NCI-H69 (cell line): ENCODE results near the gene BDH1.

Experiments used
- DNase-seq: peaks from one replicate; lab custom pipeline; 2025; lab: John Stamatoyannopoulos, UW

Gene BDH1

DNA sequence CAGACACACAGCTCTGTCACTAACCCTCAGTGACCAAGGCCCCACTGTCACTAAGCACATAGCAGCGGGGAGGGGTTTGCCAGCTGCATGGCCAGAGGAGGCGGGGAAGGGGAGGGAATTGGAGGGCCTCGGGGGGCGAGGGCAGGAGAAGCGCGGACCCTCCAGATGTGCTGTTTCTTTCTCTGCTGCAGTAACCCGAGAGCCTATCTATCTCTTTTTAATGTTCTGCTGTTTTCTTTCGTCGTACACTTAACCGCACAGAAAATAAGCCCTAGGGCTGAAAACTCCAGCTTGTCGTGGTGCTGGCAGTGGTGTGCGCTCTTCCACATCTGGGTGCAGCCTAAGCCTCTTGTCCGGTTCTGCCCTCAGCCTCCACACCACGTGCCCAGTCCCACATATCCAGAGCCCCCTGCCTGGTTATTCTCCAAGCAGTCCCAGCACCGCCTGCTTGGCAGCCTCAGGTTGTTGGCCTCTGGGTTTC, 51.1 kb downstream of the BDH1 start:
- no peak for DNase-seq

DNA sequence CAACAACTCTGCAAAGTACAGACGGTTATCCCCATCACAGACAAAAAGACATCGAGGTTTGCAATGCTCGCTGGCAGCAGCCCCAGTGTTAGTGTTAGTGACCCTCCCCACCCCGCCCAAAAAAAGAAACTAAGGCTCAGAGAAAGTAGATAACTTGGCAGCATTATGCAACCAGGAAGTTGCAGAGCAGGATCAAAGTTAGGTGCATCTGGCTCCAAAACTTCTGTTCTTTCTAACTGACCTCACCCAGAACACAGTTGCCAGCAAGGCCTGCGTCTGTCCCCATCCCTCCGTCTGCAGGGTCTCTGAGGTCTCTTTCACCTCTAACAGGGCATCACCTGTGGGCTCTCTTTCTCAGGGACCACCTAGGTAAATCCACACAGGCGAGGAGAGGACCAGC, 51.5 kb downstream of the BDH1 start:
- no peak for DNase-seq

DNA sequence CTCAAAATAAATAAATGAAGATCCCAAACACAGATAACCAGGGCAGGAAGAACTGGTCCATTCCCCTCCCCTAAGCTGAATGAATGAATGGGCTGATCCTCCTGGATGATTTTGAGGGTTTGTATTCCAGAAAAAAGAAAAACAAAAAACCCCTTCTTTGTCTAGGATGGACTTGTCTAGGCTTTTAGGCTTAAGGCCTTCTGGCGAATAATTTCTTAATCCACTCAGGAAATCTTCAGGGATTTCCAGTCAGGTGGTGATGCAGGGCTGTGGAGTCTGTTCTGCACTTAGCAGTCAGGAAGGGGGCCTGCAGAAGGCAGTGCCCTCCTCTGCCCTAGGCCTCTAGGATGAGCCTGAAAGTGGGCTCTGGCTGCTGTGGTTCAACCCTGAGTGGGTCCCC, 52.1 kb downstream of the BDH1 start:
- no peak for DNase-seq

DNA sequence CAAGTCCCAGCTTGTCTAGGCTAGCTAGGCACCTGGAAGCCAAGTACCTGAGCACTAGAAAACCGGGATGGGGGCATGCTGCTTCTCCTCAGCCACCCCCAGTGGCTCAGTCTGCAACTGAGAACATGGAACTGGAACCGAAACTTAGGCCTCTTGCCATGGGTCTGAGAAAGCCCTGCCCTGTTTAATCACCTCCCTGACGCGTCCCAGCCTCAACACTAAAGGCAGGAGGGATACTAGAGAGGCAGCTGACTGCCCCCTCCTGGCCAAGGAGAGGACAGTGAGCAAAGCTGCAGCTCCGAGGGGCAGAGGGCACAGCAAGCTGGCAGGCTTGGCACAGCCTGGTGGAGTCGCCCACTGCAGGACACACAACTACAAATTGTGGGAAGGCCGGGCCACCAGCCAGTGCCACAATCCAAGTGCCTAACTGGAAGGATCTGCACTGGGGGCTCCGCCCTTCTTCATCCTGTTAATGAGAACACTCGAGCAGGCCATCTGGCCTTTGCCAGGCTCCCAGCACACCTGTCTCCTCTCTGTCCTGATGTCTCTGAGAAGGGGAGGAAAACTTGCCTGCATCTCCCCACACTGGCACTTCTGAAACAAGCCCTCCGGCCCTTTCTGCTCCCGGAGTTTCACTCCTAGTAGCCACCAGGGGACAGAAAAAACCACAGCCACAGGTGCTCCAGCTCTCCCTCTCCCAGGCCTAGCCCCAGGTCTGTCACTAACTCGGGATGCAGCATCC, 53.7 kb downstream of the BDH1 start:
- peak; percentile 69 for DNase-seq

DNA sequence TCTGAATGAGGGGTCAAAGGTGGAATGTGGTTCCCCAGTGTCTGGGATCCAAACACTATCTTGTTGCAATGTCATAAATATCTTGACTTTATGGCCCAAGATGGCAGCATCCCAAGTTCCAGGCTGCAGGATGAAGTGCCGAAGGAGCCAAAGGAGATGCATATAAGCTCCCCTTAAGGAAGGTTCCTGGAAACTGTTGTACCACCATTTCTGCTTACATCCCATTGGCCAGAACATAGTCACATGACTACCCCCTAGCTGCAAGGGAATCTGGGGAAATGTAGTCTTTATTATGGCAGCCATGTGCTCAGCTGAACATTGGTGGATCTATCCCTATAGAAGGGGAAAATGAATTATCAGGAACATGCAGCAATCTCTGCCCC, 54.3 kb downstream of the BDH1 start:
- DNase-seq: no peak

DNA sequence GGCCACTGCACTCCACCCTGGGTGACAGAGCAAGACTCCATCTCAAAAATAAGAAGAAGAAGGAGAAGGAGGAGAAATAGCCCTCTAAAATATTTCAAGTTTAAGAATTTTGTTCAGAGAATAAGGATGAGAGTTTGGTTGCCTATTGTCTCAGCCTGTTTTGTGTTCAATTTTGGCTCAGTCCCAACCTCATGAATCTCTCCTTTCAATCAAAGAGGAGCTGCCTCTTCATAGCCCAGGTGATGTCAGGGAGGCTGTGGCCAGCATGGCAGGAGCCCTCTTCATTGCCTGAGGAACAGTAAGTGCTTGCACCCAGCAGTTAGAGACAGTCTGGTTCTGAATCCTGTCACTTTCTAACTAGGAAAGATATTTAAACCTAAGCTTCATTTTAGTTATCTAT, 55.0 kb downstream of the BDH1 start:
- no peak for DNase-seq

DNA sequence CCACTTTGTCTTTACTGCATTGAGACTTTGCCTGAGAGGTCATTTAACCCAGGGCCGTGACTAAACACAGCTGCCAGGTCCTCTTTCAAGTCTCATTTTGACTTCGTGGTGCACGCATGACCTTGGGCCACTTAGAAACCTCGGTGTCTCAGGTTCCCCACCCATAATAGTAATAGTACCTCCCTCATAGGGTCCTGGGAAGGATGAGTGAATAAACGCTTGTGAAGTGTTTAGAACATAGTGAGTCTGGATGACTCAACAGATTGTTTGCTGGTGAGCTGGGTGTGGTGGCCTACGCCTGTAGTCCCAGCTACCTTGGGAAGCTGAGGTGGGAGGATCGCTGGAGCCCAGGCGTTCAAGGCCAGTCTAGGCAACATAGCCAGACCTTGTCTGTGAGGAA, 56.3 kb downstream of the BDH1 start:
- DNase-seq: no peak

DNA sequence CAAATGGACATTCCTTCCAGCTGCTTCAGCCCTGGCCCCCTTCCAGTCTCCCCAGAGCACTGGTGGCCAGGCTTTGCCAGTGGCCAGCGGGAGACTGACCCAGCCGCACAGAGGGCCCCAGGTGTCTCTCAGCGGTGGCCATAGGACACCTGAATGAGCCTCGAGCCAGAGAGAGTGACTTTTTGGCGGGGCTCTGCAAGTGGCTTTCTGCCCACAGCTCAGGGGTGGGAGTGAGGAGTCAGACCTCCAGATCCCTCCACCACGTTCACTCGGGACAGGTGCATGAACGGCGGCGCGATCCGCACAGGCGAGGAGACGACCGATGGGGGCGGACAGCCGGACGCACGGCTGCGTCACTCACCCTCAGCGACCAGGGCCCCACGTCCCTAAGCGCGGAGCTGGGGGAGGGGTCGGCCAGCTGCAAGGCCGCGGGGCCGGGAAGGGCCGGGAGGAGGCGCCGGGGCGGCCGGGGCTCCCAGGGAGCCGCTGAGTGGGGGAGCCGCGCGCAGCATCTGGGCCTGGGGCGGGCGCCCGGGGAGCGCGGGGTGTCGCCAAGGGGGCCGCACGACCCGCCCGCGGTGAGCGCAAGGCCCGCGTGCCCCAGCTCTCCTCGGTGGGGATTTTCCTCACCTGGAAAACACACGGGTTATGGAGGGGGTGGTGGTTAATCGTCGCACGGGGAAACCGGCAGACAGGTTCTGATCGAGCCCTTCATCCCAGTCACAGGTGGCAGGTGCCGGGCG, 57.1 kb downstream of the BDH1 start:
- DNase-seq: no peak

DNA sequence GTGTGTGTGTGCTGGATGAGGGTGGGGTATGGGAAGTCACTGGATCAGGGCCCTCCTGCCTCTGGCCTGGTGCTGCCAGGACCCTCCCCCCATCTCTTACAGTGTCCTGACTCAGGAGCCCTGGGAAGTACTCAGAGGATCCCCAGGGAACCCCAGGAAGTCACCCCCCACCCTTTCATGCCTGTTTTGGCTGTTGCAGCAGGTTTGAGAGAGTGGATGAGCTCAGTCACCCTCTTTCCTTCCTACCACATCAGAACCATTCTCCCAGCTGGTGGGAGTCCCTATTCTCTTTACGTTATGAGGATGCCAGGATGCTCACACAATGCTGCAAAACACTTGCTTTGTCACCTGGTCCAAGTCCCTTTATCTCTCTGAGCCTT, 59.0 kb downstream of the BDH1 start:
- no peak for DNase-seq

DNA sequence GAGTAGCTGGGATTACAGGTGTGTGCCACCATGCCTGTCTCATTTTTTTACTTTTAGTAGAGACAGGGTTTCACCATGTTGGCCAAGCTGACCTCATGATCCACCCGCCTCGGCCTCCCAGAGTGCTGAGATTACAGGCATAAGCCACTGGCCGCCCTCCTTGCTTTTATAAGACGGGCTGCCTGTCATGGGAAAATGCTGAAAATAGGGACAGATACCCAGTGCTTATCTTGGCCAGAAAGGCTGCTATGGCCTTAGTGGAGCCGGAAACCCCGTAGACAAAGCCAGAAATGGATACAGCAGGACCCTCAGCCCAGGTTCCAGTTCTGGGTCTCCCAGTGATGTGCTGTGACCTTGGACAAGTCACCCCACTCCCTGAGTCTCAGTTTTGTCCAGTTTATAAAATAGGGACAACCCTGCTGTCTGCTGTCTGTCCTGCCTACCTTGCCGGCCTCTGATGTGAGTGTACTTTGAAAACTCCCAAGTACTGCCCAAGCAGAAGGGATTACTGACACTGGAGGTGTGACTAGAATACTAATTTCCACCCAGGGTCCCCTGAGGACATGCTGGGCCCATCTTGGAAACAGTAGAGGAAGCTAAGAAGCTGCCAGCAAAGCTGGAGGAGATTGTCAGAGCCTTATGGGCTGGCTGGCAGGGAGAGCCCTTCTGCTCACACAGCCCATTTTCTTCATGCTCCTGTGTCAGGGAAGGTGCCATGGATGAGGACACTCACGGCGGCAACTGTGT, 59.6 kb downstream of the BDH1 start:
- DNase-seq: no peak

DNA sequence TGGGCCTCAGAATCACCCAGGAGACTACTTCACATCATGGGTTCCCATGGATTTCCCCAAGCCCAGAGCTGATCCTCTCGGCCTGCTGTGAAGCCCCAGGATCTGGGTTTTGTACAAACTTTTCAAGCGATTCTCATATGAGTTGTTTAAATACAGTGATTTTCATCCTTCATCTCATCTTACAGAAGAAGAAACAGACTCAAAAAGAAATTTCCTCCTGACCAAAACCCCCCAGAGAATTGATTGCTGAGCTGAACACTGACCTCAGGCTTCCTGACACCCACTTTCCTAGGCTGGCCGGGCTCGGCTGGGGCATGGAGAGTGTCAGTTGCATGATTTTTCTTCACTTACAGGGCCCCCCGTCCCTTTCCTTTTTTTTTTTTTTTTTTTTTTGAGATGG, 60.3 kb downstream of the BDH1 start:
- DNase-seq: no peak

DNA sequence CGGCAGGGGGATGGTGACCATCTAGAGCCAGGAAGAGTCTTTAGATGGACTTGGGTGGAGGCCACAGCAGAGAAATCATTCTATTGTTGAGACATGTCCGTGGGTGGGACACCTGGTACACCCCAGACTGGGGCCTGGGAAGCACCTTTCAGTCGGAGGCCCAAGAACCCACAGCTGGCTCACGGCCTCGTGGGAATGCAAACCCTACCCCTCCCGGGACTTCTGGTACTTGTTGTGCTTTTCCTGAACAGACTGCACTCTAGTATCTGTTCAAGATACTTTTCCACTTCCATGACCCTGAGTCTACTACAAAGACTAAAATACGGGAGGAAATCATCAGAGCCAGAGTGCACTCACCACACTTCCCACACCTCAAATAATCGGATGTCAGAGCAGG, 60.7 kb downstream of the BDH1 start:
- no peak for DNase-seq

DNA sequence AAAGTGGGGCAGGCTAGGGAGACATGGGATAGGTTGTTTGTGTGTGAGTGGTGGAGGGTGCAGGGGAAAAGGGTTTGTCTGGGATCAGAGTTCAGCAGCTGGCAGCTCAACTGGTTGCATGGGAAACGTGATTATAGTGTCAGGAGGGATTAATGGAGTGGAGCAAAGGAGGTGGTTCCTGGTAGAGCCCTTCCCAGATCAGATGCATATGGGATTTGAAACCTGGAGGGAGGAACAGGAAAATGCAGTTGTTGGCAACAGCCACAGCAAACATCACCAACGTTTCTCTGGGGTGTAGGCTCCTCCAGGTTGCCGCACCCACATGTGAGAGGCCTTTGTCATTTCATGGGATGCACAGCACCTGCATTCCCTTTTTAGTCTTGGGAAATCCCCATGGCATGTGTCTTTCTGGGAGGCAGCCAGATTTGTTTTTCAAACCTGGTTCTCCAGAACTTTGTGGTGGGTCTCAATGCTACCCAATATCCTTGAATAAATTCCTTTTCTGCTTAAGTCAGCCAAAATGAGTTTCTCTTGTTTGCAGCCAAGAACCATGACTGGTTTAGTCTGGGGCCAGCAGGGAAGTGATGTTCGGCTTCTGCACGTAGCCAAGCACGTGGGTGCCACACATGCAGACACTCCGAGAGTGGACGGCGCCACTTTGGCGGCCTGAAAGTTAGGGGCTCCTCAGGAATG, 61.3 kb downstream of the BDH1 start:
- DNase-seq: peak; percentile 66

DNA sequence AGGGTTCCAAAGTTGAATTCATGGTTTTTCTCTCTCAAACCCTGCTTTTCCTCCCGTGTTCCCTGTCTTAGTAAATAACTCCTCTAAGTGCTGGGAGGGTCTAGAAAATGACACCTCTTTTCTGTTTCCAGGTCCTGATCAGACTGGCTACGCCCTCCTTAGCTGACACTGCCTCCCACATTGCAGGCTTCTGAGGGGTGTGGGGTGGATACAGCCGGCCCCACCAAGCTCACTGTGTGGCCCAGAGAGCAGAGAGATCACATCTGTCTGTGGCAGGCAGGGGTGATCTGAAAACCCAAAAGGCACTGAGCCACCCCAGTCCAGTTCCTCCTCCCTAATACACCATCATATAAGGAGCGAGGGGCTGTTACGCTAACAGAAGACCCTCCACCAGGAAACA, 62.7 kb downstream of the BDH1 start:
- DNase-seq: no peak

DNA sequence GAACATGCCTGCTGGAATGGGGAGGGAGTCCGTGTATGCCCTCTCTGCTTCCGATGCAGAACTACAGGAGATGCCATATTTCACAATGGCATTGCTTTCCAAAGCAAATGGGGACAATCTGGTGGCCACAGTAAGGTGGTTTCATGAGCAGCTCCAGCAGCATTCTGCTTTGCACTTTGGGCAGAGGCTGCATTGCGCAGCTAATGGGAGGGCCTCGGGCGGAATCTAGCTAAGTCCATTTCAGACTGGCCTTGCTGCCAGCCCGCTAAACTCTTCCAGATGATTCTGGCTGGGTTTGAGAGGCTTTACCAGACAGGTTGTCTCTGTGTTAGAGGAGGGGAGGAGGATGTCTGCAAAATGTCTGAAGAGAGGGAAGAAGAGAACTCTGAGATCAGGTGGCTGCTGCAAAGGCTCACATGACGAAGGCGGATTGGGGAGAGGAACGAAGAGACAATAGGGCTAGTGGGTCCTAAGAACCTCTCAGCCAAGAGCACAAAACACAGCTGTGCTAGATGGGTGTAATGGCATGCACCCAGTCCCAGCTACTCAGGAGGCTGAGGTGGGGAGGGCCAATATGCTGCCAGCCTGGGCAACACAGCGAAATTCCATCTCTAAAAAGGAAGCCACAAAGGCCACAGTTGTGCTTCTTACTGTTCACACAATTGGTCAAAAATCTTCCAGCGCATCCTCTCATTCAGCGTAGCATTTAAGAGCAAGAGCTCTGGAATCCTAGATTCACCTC, 63.7 kb downstream of the BDH1 start:
- no peak for DNase-seq

DNA sequence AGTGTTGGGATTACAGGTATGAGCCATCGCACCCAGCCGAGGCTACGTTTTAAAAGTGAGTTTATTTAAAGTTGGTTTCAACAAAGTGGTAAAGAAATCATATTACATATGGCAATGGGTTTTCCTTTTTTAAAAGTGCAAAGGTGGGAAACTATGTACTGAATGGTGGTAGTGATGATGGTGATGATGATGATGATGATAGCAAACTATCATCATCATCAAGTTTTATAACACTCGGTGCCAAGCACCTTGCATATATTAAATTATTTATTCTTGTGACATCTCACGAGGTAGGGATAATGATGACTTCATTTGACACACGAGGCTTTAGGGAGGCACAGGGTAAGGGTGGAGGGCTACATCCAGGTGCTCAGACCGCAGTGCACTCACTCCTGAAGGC, 64.3 kb downstream of the BDH1 start:
- DNase-seq: no peak

DNA sequence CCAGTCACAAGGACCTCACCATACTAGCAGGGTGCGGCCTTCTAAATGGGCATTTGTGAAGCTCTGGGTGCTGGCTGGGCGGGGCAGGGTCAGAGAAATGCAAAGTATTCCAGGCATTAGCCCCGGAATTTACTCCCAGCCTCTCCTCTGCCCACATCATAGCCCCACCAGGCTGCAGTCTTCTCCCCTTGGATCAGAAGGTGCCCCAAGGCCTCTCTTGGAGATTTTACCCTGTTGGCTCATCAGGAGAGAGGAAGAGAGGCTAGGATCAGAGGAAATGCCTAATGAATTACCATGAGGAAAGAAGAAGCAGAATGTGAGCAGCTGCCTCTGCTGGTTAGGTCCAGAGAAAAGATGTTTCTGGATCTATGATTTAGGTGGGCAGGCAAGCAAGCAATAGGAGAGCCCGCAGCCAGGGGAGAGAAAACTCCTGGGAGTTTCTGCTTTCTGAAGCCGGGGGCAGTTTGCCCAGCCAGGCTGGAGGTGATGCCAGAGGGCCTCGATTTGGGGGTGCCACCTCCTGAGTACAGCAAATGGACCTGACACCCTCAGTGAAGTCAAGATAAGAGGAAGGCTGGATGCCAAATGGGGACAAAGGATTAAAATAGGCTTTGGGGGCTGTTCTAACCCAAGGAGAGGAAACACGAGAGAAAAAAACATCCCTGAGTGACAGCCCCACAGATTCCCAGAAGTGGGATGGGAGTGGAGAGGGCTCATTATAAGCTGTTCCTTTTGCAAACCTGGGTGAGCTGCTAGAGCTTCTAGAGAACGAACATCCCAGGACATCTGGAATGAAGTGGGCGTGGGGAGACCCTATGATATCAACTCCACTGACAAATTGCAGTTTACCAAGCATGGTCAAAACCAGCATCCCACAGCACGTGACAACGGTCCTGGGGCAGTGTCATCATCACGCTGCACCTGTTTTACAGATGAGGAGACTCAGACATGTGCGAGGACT, 65.4 kb downstream of the BDH1 start:
- DNase-seq: no peak

DNA sequence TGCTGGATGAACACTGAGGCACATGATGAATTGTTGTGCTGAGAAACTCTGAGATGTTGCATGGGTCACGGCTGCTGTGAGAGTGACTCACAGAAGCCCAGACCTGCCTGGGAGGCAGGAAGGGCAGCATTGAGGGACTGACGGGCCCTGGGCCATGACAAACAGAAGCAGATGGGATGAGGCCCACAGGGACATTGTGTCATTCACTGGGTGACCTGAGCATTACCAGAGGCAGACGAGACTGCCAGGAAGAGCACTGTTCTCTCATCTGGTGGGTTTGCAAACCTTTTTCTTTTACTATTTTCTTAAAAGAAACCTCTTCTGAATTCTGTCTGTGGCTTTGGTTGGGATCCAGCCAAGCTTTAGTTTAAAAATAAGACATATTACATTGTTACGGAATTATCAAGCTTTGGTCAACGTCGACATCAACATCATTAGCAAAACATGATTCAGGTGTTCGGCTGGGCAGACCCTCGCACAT, 67.8 kb downstream of the BDH1 start:
- peak; percentile 88 for DNase-seq

DNA sequence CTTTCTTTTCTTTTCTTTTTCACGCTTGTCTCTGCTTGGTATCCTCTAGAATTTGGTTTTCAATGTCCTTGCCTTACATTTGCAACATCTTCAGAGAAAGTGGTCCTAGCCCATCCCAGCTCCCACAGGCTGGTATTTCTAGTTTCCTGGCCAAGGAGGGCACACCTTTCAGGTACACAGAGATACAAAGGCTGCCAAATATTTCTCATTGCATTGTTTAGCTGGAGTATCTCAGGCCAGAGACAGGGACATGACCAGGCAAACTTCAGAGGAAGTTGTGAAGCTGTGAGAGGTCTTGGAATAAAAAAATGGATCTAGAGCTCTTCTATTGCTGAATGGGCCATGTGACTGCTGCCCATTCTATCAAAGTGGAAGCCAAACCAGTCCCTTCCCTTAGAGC, 68.9 kb downstream of the BDH1 start:
- DNase-seq: no peak

DNA sequence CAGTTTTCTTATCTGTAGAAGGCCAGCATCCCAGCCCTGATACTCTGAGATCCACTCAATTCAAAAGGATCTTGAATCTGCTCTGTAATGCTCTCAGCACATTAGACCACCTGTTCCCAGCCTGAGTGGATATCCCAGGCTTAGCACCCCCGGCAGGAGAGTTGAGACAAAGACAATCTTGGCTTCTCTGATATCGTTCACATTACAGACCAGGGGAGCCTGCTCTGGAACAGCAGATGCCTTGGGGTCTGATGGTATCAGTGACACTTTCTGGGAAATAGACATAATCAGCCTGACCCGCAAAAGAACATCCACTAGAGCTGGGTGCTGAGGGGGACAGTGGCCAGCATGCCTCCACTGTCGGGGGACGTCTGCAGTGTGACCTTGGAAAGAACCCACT, 70.6 kb downstream of the BDH1 start:
- DNase-seq: no peak
